GM21717 (cell line): ENCODE results near the gene NUP188.
"Not testable (repeated sequence)": the region's sequence is repeated elsewhere in the genome, so short reads cannot be mapped to it uniquely, and the experiment has no call there.

ENCODE experiments used
- ATAC-seq: cut with Tn5 transposase; IDR thresholded peaks from one replicate; pipeline ENCODE4 v1.9.1; 2021; ENCODE audit warnings: mild to moderate bottlenecking, moderate library complexity; ENCODE audit not compliant: unreplicated experiment

The NUP188 gene

GRCh38 chr9:129027685-129028191 is 80.2 kb downstream of the NUP188 start:
- ATAC-seq, result peak; percentile 26

DNA sequence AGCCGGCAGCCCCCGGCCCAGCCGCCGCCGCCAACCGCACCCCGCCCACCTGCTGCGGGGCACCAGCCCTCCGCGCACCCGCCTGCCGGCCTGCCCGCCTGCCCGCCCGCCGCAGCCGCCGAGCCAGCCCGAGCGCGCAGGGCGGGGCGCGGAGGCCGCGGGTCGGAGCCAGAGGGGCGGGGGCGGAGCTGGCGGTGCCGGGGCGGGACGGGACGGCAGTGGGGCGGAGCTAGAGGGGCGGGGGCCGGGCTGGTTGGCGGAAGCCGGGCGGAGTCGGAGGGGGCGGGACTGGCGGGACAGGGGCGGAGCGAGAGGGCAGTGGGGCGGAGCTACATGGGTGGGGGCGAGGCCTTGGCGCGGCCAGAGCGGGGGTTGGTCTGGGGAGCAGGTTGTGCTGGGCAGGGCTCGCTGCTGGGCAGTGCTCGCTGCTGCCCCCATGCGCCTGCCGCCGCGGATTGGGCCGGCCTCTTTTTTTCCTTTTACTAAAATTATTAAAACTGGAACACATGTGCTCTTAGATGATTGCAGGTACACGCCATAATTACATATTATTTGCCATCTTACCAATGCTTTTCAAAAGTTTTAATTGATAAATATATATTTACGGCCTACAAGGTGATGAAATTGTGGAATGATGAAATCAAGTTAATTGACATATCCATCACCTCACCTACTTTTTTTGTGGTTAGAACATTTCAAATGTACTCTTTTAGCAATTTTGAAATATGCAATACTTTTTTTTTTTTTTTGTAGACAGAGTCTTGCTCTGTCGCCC is 80.9 kb downstream of the NUP188 start, which contains the start of gene SH3GLB2:
Gene SH3GLB2, minus strand, starts transcription at position 140 of the 775 bp plus-strand sequence. CDS start 177 bp downstream, outside the sequence.
- peak; percentile 56 for ATAC-seq

DNA sequence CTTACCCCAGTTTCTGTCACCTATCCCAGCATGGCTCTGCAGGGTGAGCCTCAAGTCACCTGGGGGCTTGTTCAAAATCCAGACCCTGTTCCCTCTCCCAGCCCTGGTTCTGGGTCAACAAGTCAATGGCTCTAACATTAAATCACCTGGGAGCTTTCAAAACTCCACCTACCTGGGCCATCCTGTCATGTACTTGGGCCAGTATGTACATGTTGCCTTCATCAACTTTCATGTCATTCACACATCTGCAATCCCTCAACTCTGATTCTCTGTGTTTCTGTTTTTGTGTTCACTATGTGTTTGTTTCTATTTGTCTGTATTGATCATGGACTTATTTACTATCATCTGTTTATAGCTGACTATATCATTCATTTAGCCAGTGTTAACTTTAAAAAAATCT is 82.7 kb downstream of the NUP188 start:
- ATAC-seq, result no peak

DNA sequence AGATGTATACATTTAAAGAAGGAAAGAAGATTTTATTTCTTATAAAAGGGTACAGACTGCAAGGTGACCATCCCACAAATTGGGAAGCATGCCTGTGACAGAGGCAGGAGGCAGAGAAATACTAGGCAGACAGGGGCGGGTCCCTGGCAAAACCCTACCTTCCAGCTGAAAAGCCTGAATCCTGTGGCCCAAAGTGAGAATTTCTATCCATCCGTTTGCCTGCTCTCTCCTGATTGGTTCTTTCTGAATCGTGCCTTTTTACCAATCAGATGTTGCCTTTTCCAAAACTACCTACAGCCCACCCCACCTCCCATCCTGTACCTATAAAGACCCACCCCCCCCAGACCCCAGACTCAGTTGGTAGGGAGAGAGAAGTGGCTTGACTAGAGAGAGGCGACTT is 84.0 kb downstream of the NUP188 start:
- no peak for ATAC-seq

DNA sequence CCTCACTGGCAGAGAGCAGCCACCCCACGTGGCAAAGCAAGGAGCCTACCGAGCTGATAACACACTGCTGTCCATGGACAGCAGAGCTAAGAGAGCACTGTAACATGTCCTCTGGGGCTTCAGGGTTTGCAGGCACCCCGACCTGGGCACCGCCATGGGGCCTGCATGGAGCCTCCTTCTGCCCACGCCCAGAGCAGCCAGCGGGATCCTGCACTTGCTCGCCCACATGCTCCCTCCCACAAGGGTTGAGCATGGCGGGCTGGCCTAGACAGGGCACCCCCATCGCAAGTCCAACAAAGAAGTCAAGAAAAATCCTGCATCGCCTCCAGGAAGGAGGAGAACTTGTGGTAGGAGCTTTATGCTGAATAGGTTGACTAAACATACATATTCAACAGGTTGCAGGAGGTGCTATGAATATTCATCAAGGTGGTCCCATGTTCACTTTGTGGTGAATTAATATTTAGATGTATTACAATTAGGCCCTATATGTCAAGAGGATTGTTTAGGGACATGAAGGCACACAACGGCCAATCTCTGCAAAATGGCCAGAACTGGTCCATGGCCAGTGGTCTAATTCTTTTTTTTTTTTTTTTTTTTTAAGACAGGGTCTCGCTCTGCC is 85.2 kb downstream of the NUP188 start:
- no peak for ATAC-seq

- ATAC-seq, result no peak
Observed at GRCh38 chr9:129033216-129033615, 85.7 kb downstream of the NUP188 start.

DNA sequence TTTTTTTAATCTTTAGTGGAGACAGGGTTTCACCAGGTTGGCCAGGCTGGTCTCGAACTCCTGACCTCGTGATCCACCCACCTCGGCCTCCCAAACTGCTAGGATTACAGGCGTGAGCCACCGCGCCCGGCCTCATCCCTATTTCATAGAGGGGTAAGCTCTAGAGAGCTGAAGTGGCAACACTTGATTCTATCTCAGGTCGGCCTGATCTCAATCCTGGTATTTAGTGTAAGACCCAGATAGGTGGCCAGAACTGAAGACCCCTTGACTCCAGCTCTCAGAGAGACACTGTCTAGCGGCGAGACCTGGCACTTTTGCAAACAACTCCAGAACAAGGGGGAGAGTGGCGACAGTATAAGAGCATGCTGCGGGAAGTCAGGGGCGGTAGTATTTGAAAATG is 88.3 kb downstream of the NUP188 start:
- not testable (repeated sequence) for ATAC-seq

- peak; percentile 90 for ATAC-seq
Observed at GRCh38 chr9:129036241-129036922, 88.9 kb downstream of the NUP188 start, which contains the start of gene MIGA2. TSS of gene MIGA2 (plus strand) at chr9:129036626. CDS start at chr9:129040595, 3,969 bp downstream.

- ATAC-seq, result no peak
Observed at GRCh38 chr9:129036923-129037766, 89.6 kb downstream of the NUP188 start.

DNA sequence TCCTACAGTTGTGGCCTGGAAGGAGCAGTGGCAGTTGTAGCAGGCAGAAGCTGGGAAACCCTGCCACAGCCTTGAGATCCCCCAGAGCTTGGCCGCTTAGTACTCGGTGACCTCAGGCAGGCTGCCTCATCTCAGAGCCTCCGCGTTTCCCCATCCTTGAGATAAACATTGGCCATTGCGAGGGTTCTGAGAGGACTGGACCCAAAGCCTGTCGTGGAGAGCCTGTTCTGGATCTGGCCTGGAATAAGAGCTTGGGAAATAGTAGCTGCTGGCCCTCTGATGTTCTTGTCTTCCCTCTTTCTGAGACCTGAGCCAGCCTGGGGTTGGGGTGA is 90.2 kb downstream of the NUP188 start:
- no peak for ATAC-seq

GRCh38 chr9:129038109-129038852 is 90.8 kb downstream of the NUP188 start:
- ATAC-seq, result no peak

- ATAC-seq, result no peak
Observed at GRCh38 chr9:129040113-129040643, 92.7 kb downstream of the NUP188 start.

DNA sequence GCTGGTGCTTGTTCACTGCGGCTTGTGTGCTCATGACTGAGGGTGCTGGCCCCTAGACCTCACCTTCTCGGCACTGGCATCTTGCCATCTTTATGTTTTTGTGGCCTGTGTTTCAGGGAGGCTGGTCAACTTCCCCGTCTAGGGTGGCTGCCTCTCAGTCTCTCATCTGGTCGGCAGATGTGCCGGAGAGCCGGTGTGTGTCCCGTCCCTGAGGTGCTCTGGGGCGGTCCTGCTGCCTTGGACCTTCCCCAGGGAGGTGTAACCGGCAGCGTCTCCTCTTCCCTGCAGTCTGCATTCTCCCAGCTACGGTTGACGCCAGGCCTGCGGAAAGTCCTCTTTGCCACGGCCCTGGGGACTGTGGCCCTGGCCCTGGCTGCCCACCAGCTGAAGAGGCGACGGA is 94.5 kb downstream of the NUP188 start:
- no peak for ATAC-seq

DNA sequence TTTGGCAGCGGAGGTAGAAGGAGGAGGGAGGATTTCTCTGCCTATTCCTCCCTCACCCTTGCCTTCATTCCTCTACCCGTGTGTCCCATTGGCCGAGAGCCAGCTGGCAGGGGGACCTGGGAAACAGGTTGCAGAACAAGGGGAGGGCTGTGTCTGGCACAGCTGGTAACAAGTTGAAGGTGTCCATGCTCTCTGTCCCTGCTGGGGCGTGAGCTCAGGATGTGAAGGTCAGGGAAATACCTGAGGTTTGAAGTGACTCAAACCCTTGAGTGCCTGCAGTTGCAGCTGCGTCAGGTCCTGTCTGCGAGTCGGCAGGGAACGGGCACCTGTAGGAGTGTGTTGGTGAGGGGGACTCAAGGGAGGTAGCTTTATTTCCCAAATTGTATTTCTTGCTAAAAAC is 105.1 kb downstream of the NUP188 start:
- ATAC-seq, result no peak

- no peak for ATAC-seq
Observed at GRCh38 chr9:129053020-129053419, 105.5 kb downstream of the NUP188 start.

- ATAC-seq, result no peak
Observed at GRCh38 chr9:129054163-129054851, 106.8 kb downstream of the NUP188 start.
